Ishikawa (cell line): ENCODE measurements around the gene GMDS.

Experiments used
- CREB1 ChIP-seq: IDR thresholded peaks from 2 replicates; pipeline ENCODE4 v1.6.1; 2012; ENCODE audit warnings: low read depth
- EP300 ChIP-seq: IDR thresholded peaks from 2 replicates; pipeline ENCODE4 v1.6.1; 2012; ENCODE audit warnings: borderline replicate concordance
- FOXM1 ChIP-seq: IDR thresholded peaks from 2 replicates; pipeline ENCODE4 v1.6.1; 2012; ENCODE audit warnings: low read depth, borderline replicate concordance
- MAX ChIP-seq: IDR thresholded peaks from 2 replicates; pipeline ENCODE4 v1.6.1; 2012
- NFIC ChIP-seq: IDR thresholded peaks from 2 replicates; pipeline ENCODE4 v1.6.1; 2012
- RAD21 ChIP-seq: IDR thresholded peaks from 2 replicates; pipeline ENCODE4 v1.6.1; 2012; ENCODE audit warnings: low read depth
- TAF1 ChIP-seq: IDR thresholded peaks from 2 replicates; pipeline ENCODE4 v1.6.1; 2012; ENCODE audit warnings: low read depth, mild to moderate bottlenecking
- TEAD4 ChIP-seq: IDR thresholded peaks from 2 replicates; pipeline ENCODE4 v1.6.1; 2012
- YY1 ChIP-seq: IDR thresholded peaks from 2 replicates; pipeline ENCODE4 v1.6.1; 2012; ENCODE audit warnings: low read depth

- TF ChIP-seq TAF1 = no peak
- no peak for TF ChIP-seq TEAD4
- TF ChIP-seq RAD21 = no peak
- no peak for TF ChIP-seq EP300
- no peak for TF ChIP-seq FOXM1
- TF ChIP-seq CREB1 = no peak
- TF ChIP-seq MAX = no peak
- TF ChIP-seq NFIC = no peak
- no peak for TF ChIP-seq YY1
Observed at GRCh38 chr6:1729750-1730140, 515.7 kb downstream of the GMDS start.
